Trophoblast cell (in vitro differentiated cells and primary cell): Measurements from ENCODE around the gene IREB2.

Experiments used
- DNase-seq, 2 donors: peaks; one replicate each; pipeline ENCODE4 v3.0.0-alpha.2; 2016
- H2AFZ ChIP-seq: 2 replicates; pipeline ENCODE4 v1.6.1; 2013; ENCODE audit warnings: low read length, moderate library complexity, mild to moderate bottlenecking; ENCODE audit not compliant: insufficient read depth, poor library complexity
- H2AK5ac ChIP-seq: 2 replicates; pipeline ENCODE4 v1.6.1; 2013; ENCODE audit warnings: mild to moderate bottlenecking, low read length
- H2BK120ac ChIP-seq: 2 replicates; pipeline ENCODE4 v1.6.1; 2013; ENCODE audit warnings: low read length, mild to moderate bottlenecking, moderate library complexity; ENCODE audit not compliant: insufficient read depth, poor library complexity
- H2BK12ac ChIP-seq: 2 replicates; pipeline ENCODE4 v1.6.1; 2013; ENCODE audit warnings: mild to moderate bottlenecking, low read length, moderate library complexity
- H2BK5ac ChIP-seq: 2 replicates; pipeline ENCODE4 v1.6.1; 2013; ENCODE audit warnings: low read length, low read depth, moderate library complexity, mild to moderate bottlenecking; ENCODE audit not compliant: poor library complexity
- H3K14ac ChIP-seq: 2 replicates; pipeline ENCODE4 v1.6.1; 2013; ENCODE audit warnings: mild to moderate bottlenecking, low read length
- H3K18ac ChIP-seq: 2 replicates; pipeline ENCODE4 v1.6.1; 2013; ENCODE audit warnings: mild to moderate bottlenecking, low read length
- H3K23ac ChIP-seq: 2 replicates; pipeline ENCODE4 v1.6.1; 2013; ENCODE audit warnings: low read length
- H3K27ac ChIP-seq: 2 replicates; pipeline ENCODE4 v1.5.1; 2013; ENCODE audit warnings: low read depth, mild to moderate bottlenecking, inconsistent platforms, low read length, moderate library complexity
- H3K27me3 ChIP-seq: 2 replicates; pipeline ENCODE4 v1.6.1; 2013; ENCODE audit warnings: inconsistent platforms, mild to moderate bottlenecking, low read length, moderate library complexity; ENCODE audit not compliant: insufficient read depth
- H3K36me3 ChIP-seq, 2 experiments: 1 replicate in 1 of 2; 2 replicates in 1 of 2; pipeline ENCODE4 v1.6.1; 2013; ENCODE audit warnings: low read length in 2 of 2, mild to moderate bottlenecking in 2 of 2, moderate library complexity in 1 of 2; ENCODE audit not compliant: insufficient read depth in 2 of 2, control insufficient read depth in 1 of 2
- H3K4ac ChIP-seq: 2 replicates; pipeline ENCODE4 v1.6.1; 2013; ENCODE audit warnings: low read depth, mild to moderate bottlenecking, low read length, moderate library complexity
- H3K4me1 ChIP-seq, 2 experiments: 1 replicate in 1 of 2; 2 replicates in 1 of 2; pipeline ENCODE4 v1.6.1; 2013; ENCODE audit warnings: low read length in 2 of 2, mild to moderate bottlenecking in 2 of 2, moderate library complexity in 1 of 2; ENCODE audit not compliant: insufficient read depth in 2 of 2, control insufficient read depth in 1 of 2
- H3K4me2 ChIP-seq: 2 replicates; pipeline ENCODE4 v1.6.1; 2013; ENCODE audit warnings: inconsistent platforms, mild to moderate bottlenecking, low read length, moderate library complexity
- H3K4me3 ChIP-seq: 2 replicates; pipeline ENCODE4 v1.5.1; 2013; ENCODE audit warnings: mild to moderate bottlenecking, low read depth, low read length, inconsistent platforms
- H3K79me1 ChIP-seq: one replicate; pipeline ENCODE4 v1.6.1; 2013; ENCODE audit warnings: low read length
- H3K79me2 ChIP-seq: 2 replicates; pipeline ENCODE4 v1.6.1; 2013; ENCODE audit warnings: low read length, mild to moderate bottlenecking; ENCODE audit not compliant: control insufficient read depth, insufficient read depth, poor library complexity
- H3K9ac ChIP-seq: 2 replicates; pipeline ENCODE4 v1.6.1; 2013; ENCODE audit warnings: mild to moderate bottlenecking, low read length
- H3K9me3 ChIP-seq: 2 replicates; pipeline ENCODE4 v1.6.1; 2013; ENCODE audit warnings: low read depth, mild to moderate bottlenecking, control low read depth, inconsistent platforms, low read length; ENCODE audit not compliant: insufficient read depth
- H4K12ac ChIP-seq: 2 replicates; pipeline ENCODE4 v1.6.1; 2013; ENCODE audit warnings: low read depth, mild to moderate bottlenecking, low read length, moderate library complexity
- H4K8ac ChIP-seq: 2 replicates; pipeline ENCODE4 v1.6.1; 2013; ENCODE audit warnings: low read depth, mild to moderate bottlenecking, low read length, moderate library complexity
- H4K91ac ChIP-seq: one replicate; pipeline ENCODE4 v1.6.1; 2013; ENCODE audit warnings: low read depth, mild to moderate bottlenecking, low read length, moderate library complexity
- whole genome bisulfite sequencing: extraction: QIAGEN DNeasy Blood & Tissue Kit; methylation state at CpG from one replicate; pipeline ENCODE4 v1.1.7; 2013; ENCODE audit warnings: missing lambda C conversion rate; ENCODE audit not compliant: insufficient read length, insufficient coverage; ENCODE audit errors: extremely low coverage; 5-methylcytosine and 5-hydroxymethylcytosine counted together

The IREB2 gene

GRCh38 chr15:78440375-78441373 is 2.7 kb downstream of the IREB2 start:
- Histone ChIP-seq H4K8ac (no peak overlapping the region), H3K4ac (peak overlapping the region; percentile 39), H2BK12ac (no peak overlapping the region), H3K4me1 (peaks cover 3 to 11% of the 10 kb centered on the region in 2 experiments), H3K27ac (no peak overlapping the region), H3K23ac (no peak overlapping the region), H3K18ac (no peak overlapping the region), H2BK5ac (no peak overlapping the region), H3K79me1 (peaks cover 5% of the 10 kb centered on the region), H3K36me3 (peaks cover 5 to 12% of the 10 kb centered on the region in 2 experiments), H3K9me3 (no peaks in the 10 kb centered on the region), H4K91ac (no peak overlapping the region), H2BK120ac (no peak overlapping the region), H3K4me2 (no peak overlapping the region), H4K12ac (no peak overlapping the region), H3K9ac (no peak overlapping the region), H3K4me3 (no peak overlapping the region), H2AK5ac (no peak overlapping the region), H3K14ac (no peak overlapping the region), H3K27me3 (no peaks in the 10 kb centered on the region), H3K79me2 (peaks cover 7% of the 10 kb centered on the region), H2AFZ (no peak overlapping the region)
- no CpG with 5 or more reads among the region's 3 CpGs for WGBS
- DNase-seq, result no peak

- Histone ChIP-seq H3K14ac (no peak overlapping the region), H3K27ac (no peak overlapping the region), H3K4me3 (no peak overlapping the region), H3K79me2 (peaks cover 6% of the 10 kb centered on the region), H3K4ac (no peak overlapping the region), H4K12ac (no peak overlapping the region), H2BK120ac (no peak overlapping the region), H3K9me3 (no peaks in the 10 kb centered on the region), H3K23ac (no peak overlapping the region), H4K8ac (no peak overlapping the region), H2AFZ (no peak overlapping the region), H2BK12ac (no peak overlapping the region), H3K18ac (no peak overlapping the region), H2BK5ac (no peak overlapping the region), H4K91ac (no peak overlapping the region), H3K79me1 (no peaks in the 10 kb centered on the region), H3K4me1 (peaks cover 9 to 14% of the 10 kb centered on the region in 2 experiments), H2AK5ac (no peak overlapping the region), H3K27me3 (no peaks in the 10 kb centered on the region), H3K4me2 (peak overlapping the region; percentile 14), H3K9ac (no peak overlapping the region), H3K36me3 (peaks cover 13 to 23% of the 10 kb centered on the region in 2 experiments)
- no peak for DNase-seq
- no CpG with 5 or more reads among the region's 1 CpG for WGBS
These were observed 6.2 kb downstream of the IREB2 start for GRCh38 chr15:78444255-78444654.

GRCh38 chr15:78445875-78446274 is 7.9 kb downstream of the IREB2 start:
- Histone ChIP-seq H3K36me3 (peaks cover 12 to 18% of the 10 kb centered on the region in 2 experiments), H4K8ac (no peak overlapping the region), H4K91ac (no peak overlapping the region), H3K4me3 (no peak overlapping the region), H3K4me1 (peaks cover 9 to 18% of the 10 kb centered on the region in 2 experiments), H3K14ac (no peak overlapping the region), H3K4me2 (no peak overlapping the region), H3K23ac (no peak overlapping the region), H2BK12ac (no peak overlapping the region), H3K9ac (no peak overlapping the region), H3K27ac (peak overlapping the region; percentile 27), H3K27me3 (no peaks in the 10 kb centered on the region), H3K79me1 (no peaks in the 10 kb centered on the region), H4K12ac (no peak overlapping the region), H2BK5ac (no peak overlapping the region), H3K18ac (peak overlapping the region; percentile 54), H3K4ac (peak overlapping the region; percentile 85), H2AFZ (no peak overlapping the region), H3K9me3 (no peaks in the 10 kb centered on the region), H3K79me2 (peaks cover 8% of the 10 kb centered on the region), H2AK5ac (no peak overlapping the region), H2BK120ac (no peak overlapping the region)
- WGBS, result no CpG with 5 or more reads among the region's 2 CpGs
- no peak for DNase-seq

- Histone ChIP-seq H3K9me3 (no peaks in the 10 kb centered on the region), H3K79me2 (peaks cover 8% of the 10 kb centered on the region), H3K14ac (no peak overlapping the region), H2BK12ac (no peak overlapping the region), H3K27ac (no peak overlapping the region), H3K23ac (peak overlapping the region; percentile 19), H3K4me3 (no peak overlapping the region), H3K4me1 (peaks cover 9 to 18% of the 10 kb centered on the region in 2 experiments), H2BK5ac (no peak overlapping the region), H2AK5ac (no peak overlapping the region), H3K27me3 (no peaks in the 10 kb centered on the region), H3K18ac (no peak overlapping the region), H3K4me2 (no peak overlapping the region), H2AFZ (no peak overlapping the region), H3K4ac (no peak overlapping the region), H4K12ac (no peak overlapping the region), H3K36me3 (peaks cover 12 to 18% of the 10 kb centered on the region in 2 experiments), H4K91ac (no peak overlapping the region), H2BK120ac (no peak overlapping the region), H3K79me1 (no peaks in the 10 kb centered on the region), H3K9ac (no peak overlapping the region), H4K8ac (no peak overlapping the region)
- no CpG with 5 or more reads among the region's 3 CpGs for WGBS
- DNase-seq, result no peak
These were observed 8.5 kb downstream of the IREB2 start for GRCh38 chr15:78446551-78446950.
